OCI-LY7 (cell line): ENCODE measurements around the gene FHIT. TPM values are rescaled to one million over a fixed set of nuclear protein-coding genes. Genes with fewer than 3 reads are reported as not detected.

Experiments used
- BruUV-seq: library from RNA; stranded (reverse); fragments of 400-500 nt; replicated peaks from 2 replicates; lab custom pipeline; 2021; lab: Mats Ljungman, UMichigan
- CTCF ChIA-PET: fragments of 300-600 bp; sonication (Branson Sonifier 250); formaldehyde crosslinking; loops from one replicate; lab custom pipeline; 2022; ENCODE audit warnings: antibody characterized with exemption; ENCODE audit not compliant: unreplicated experiment; lab: Charles Lee
- POLR2A ChIA-PET: fragments of 300-600 bp; sonication (Branson Sonifier 250); formaldehyde crosslinking; loops from one replicate; lab custom pipeline; 2022; ENCODE audit warnings: antibody characterized with exemption; lab: Charles Lee
- DNase-seq: peaks from one replicate; pipeline ENCODE4 v3.0.0-alpha.2; 2015; ENCODE audit warnings: low spot score
- H2AFZ ChIP-seq: fragments of 200-600 bp; sonication (generic), shearing (Covaris generic); 2 replicates; pipeline ENCODE4 v1.6.1; 2014; ENCODE audit warnings: mild to moderate bottlenecking, antibody characterized with exemption, low read length, moderate library complexity
- H3K27ac ChIP-seq: fragments of 200-600 bp; sonication (generic); 2 replicates; pipeline ENCODE4 v1.5.1; 2014; ENCODE audit warnings: mixed run types, low read depth, mild to moderate bottlenecking, moderate library complexity, low read length, inconsistent platforms; ENCODE audit not compliant: poor library complexity, severe bottlenecking
- H3K36me3 ChIP-seq: fragments of 200-600 bp; sonication (generic); 2 replicates; pipeline ENCODE4 v1.6.1; 2014; ENCODE audit warnings: mild to moderate bottlenecking, antibody characterized with exemption, low read length, moderate library complexity, mixed read lengths; ENCODE audit not compliant: insufficient read depth
- H3K4me1 ChIP-seq: fragments of 200-600 bp; sonication (generic); 2 replicates; pipeline ENCODE4 v1.5.1; 2014; ENCODE audit warnings: mild to moderate bottlenecking, low read length; ENCODE audit not compliant: insufficient read depth, poor library complexity, severe bottlenecking
- H3K4me2 ChIP-seq: fragments of 200-600 bp; sonication (generic); 2 replicates; pipeline ENCODE4 v1.6.1; 2014; ENCODE audit warnings: mild to moderate bottlenecking, low read length
- H3K4me3 ChIP-seq: fragments of 200-600 bp; sonication (generic); 2 replicates; pipeline ENCODE4 v1.5.1; 2014; ENCODE audit warnings: mild to moderate bottlenecking, low read depth, low read length; ENCODE audit not compliant: poor library complexity, severe bottlenecking
- H3K79me2 ChIP-seq: fragments of 200-600 bp; sonication (generic); 2 replicates; pipeline ENCODE4 v1.6.1; 2016; ENCODE audit warnings: low read depth, mild to moderate bottlenecking, low read length, moderate library complexity, mixed read lengths; ENCODE audit not compliant: insufficient read depth
- H3K9me2 ChIP-seq: fragments of 200-600 bp; sonication (generic); 2 replicates; pipeline ENCODE4 v1.6.1; 2016; ENCODE audit warnings: mild to moderate bottlenecking, low read length, mixed read lengths; ENCODE audit not compliant: insufficient read depth
- H3K9me3 ChIP-seq: fragments of 200-600 bp; sonication (generic); 2 replicates; pipeline ENCODE4 v1.6.1; 2014; ENCODE audit warnings: mild to moderate bottlenecking, mixed run types, low read length, mixed read lengths
- H4K20me1 ChIP-seq: fragments of 200-600 bp; sonication (generic); 2 replicates; pipeline ENCODE4 v1.6.1; 2014; ENCODE audit warnings: mild to moderate bottlenecking, antibody characterized with exemption, low read length, moderate library complexity, mixed read lengths; ENCODE audit not compliant: insufficient read depth
- EZH2phosphoT487 ChIP-seq: fragments of 200-600 bp; sonication (generic); IDR thresholded peaks from 2 replicates; pipeline ENCODE4 v1.6.1; 2018; ENCODE audit warnings: low read depth, borderline replicate concordance, mild to moderate bottlenecking, mixed run types, antibody characterized with exemption, low read length, moderate library complexity, mixed read lengths
- intact Hi-C: fragments of 100-400 bp; cut with micrococcal nuclease; formaldehyde crosslinking; loops from one replicate; pipeline ENCODE4 v1.10.0; 2022; ENCODE audit not compliant: unreplicated experiment
- total RNA-seq, 2 experiments: library from RNA; depleted of rRNA in 1 of 2; stranded (reverse); fragments of >200 nt in 1 of 2; shearing (Covaris generic) in 1 of 2; gene quantifications; 2 replicates each; pipeline ENCODE4 v1.2.3, GENCODE V29; 2014 to 2022
- TF ChIP-seq, protein P1 (sequence below): fragments of 200-600 bp; sonication (generic); conservative IDR thresholded peaks from 2 replicates; pipeline ENCODE4 v1.5.1; 2014; ENCODE audit warnings: mild to moderate bottlenecking, antibody characterized with exemption, low read length, moderate library complexity, mixed read lengths

The FHIT gene
- total RNA-seq, 2 experiments from 2014 or later, result 5.0 to 10.9 TPM

DNA sequence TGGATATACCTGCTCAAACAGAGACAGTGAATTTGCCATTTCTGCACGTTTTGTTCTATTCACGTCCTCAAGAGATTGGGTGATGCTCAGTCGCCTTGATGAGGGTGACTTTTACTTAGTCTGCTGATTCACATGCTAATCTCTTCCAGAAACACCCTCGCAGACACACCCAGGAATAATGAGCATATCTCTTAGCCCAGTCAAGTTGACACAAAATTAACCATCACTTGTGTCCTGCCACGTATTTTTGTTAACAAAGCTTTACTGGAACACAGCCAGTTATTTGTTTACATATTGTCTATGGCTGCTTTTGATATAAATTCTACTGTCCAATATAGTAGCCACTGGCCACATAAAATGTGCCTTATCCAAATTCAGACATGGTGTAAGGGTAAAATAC is 218.3 kb downstream of the FHIT start:
- no TSS peak for BruUV-seq
- no peaks in the 10 kb centered on the region for H3K9me3 ChIP-seq
- CTCF ChIA-PET, result no interaction called here

DNA sequence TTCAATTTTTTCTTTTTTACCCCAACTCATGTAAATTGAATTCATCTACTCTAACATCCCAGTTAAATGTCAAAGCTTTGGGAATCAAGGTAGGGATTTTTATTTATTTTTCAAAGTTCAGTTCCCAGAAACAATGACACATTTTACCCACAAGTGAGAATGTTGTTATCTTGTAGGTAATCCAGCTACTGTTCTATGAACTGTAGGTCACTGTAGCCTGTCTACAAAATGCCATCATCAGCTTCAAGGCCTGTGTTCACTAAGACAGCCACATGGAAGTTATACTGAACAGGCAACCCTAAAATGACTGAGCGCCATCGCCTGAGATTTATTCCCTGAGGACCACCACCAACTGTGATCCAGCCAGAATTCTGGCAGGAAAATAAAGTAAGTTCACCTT is 219.7 kb downstream of the FHIT start:
- Histone ChIP-seq H2AFZ (no peak overlapping the region), H3K27ac (no peak overlapping the region), H4K20me1 (no peaks in the 10 kb centered on the region), H3K36me3 (no peaks in the 10 kb centered on the region), H3K9me3 (no peaks in the 10 kb centered on the region), H3K4me2 (no peak overlapping the region), H3K4me1 (no peaks in the 10 kb centered on the region), H3K9me2 (no peaks in the 10 kb centered on the region), H3K79me2 (no peaks in the 10 kb centered on the region), H3K4me3 (no peak overlapping the region)
- ChIA-PET POLR2A (interaction anchor here (0.5 kb wide), 1 partner anchor 511 kb away, joined by 4 read pairs; no protein-coding TSS in a partner anchor), CTCF (no interaction called here)
- DNase-seq, result no peak
- TF ChIP-seq, protein P1, sequence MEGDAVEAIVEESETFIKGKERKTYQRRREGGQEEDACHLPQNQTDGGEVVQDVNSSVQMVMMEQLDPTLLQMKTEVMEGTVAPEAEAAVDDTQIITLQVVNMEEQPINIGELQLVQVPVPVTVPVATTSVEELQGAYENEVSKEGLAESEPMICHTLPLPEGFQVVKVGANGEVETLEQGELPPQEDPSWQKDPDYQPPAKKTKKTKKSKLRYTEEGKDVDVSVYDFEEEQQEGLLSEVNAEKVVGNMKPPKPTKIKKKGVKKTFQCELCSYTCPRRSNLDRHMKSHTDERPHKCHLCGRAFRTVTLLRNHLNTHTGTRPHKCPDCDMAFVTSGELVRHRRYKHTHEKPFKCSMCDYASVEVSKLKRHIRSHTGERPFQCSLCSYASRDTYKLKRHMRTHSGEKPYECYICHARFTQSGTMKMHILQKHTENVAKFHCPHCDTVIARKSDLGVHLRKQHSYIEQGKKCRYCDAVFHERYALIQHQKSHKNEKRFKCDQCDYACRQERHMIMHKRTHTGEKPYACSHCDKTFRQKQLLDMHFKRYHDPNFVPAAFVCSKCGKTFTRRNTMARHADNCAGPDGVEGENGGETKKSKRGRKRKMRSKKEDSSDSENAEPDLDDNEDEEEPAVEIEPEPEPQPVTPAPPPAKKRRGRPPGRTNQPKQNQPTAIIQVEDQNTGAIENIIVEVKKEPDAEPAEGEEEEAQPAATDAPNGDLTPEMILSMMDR, result no peak
- no peak for TF ChIP-seq EZH2phosphoT487
- no TSS peak for BruUV-seq
- intact Hi-C loops, result no loop called here

More for the DNA sequence above, 218.3 kb downstream of the FHIT start:
- TF ChIP-seq, protein P1, result no peak
- no peak for TF ChIP-seq EZH2phosphoT487
- Histone ChIP-seq H3K4me1 (no peaks in the 10 kb centered on the region), H3K4me2 (no peak overlapping the region), H3K79me2 (no peaks in the 10 kb centered on the region), H3K36me3 (no peaks in the 10 kb centered on the region), H2AFZ (no peak overlapping the region), H3K9me2 (no peaks in the 10 kb centered on the region), H4K20me1 (no peaks in the 10 kb centered on the region), H3K27ac (no peak overlapping the region), H3K4me3 (no peak overlapping the region)
- POLR2A ChIA-PET, result interaction anchor here (0.6 kb wide), 1 partner anchor 9 kb away, joined by 3 read pairs; no protein-coding TSS in a partner anchor
- intact Hi-C loops, result no loop called here
- no peak for DNase-seq

DNA sequence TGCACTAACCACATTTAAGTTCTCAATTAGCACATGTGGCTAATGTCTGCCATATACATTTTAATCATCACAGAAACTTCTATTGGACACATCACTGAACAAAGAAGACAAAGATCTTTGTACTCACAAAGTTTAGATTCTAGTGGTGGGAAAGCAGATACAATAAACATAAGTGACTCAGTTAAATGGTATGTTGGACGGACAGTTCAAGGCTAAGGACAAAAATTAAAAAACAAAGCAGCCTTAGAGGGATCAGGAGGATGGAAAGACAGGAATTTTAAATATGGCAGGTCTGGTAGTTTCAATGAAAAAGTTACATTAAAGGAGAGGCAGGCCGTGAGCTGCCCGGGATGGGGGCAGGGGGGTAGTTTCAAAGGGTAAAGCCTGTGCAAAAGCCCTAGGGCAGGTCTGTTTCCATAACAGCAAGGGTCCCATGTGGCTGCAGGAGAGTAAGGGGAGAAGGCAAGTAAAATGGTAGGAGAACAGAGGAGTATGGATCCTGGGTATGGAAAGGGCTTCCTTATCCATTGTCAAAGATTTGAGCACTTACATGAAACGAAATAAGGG is 220.7 kb downstream of the FHIT start:
- CTCF ChIA-PET, result no interaction called here

More for the DNA sequence above, 220.7 kb downstream of the FHIT start:
- Histone ChIP-seq H2AFZ (no peak overlapping the region), H3K36me3 (no peaks in the 10 kb centered on the region), H3K4me1 (no peaks in the 10 kb centered on the region), H3K79me2 (no peaks in the 10 kb centered on the region), H4K20me1 (no peaks in the 10 kb centered on the region), H3K4me3 (no peak overlapping the region), H3K9me3 (no peaks in the 10 kb centered on the region), H3K27ac (no peak overlapping the region), H3K4me2 (no peak overlapping the region), H3K9me2 (no peaks in the 10 kb centered on the region)
- no TSS peak for BruUV-seq
- no peak for DNase-seq
- POLR2A ChIA-PET, result no interaction called here
- TF ChIP-seq, protein P1, result no peak
- TF ChIP-seq EZH2phosphoT487, result no peak
- intact Hi-C loops, result no loop called here
